HepG2 (cell line): Measurements from ENCODE around the gene IGFLR1. TPM values are rescaled to one million over a fixed set of nuclear protein-coding genes. Genes with fewer than 3 reads are reported as not detected.

Experiments
- AKAP8 ChIP-seq: sonication (generic); formaldehyde crosslinking; IDR thresholded peaks from 2 replicates; pipeline ENCODE4 v1.5.1; 2020; ENCODE audit warnings: mild to moderate bottlenecking, missing genetic modification reagents
- ARID2 ChIP-seq: sonication (generic); formaldehyde crosslinking; IDR thresholded peaks from 2 replicates; pipeline ENCODE4 v1.8.1; 2022; ENCODE audit warnings: mild to moderate bottlenecking, missing genetic modification reagents, borderline replicate concordance
- EED ChIP-seq: sonication (generic); formaldehyde crosslinking; IDR thresholded peaks from 2 replicates; pipeline ENCODE4 v1.5.0; 2020; ENCODE audit warnings: mild to moderate bottlenecking, missing genetic modification reagents
- GATAD2A ChIP-seq: IDR thresholded peaks from 2 replicates; pipeline ENCODE4 v1.6.1; 2016
- HNF4G ChIP-seq, 2 experiments: sonication (generic) in 1 of 2; formaldehyde crosslinking in 1 of 2; IDR thresholded peaks; 2 replicates each; pipeline versions ENCODE4 v1.4.0 to v1.6.1; 2011 to 2020; ENCODE audit warnings: borderline replicate concordance in 2 of 2, low read depth in 2 of 2, mild to moderate bottlenecking in 2 of 2, low read length in 1 of 2, missing genetic modification reagents in 1 of 2, moderate library complexity in 1 of 2
- KAT8 ChIP-seq: IDR thresholded peaks from 2 replicates; pipeline ENCODE4 v1.6.1; 2016; ENCODE audit warnings: missing genetic modification reagents, missing compliant biosample characterization
- KLF16 ChIP-seq, 2 experiments: sonication (generic) in 1 of 2; formaldehyde crosslinking in 1 of 2; IDR thresholded peaks; 2 replicates each; pipeline versions ENCODE4 v1.6.1 to v1.8.0; 2016 to 2023; ENCODE audit warnings: missing genetic modification reagents in 2 of 2, missing compliant biosample characterization in 1 of 2
- KLF6 ChIP-seq: IDR thresholded peaks from 2 replicates; pipeline ENCODE4 v1.8.0; 2016; ENCODE audit warnings: missing biosample characterization, missing genetic modification reagents
- MYNN ChIP-seq: sonication (generic); formaldehyde crosslinking; IDR thresholded peaks from 2 replicates; pipeline ENCODE4 v1.4.0; 2020; ENCODE audit warnings: mild to moderate bottlenecking, low read depth, missing genetic modification reagents
- NFATC3 ChIP-seq: sonication (generic); formaldehyde crosslinking; IDR thresholded peaks from 2 replicates; pipeline ENCODE4 v1.5.1; 2020; ENCODE audit warnings: mild to moderate bottlenecking, missing genetic modification reagents
- PAXIP1 ChIP-seq: sonication (generic); formaldehyde crosslinking; conservative IDR thresholded peaks from 2 replicates; pipeline ENCODE4 v1.4.0; 2020; ENCODE audit warnings: mild to moderate bottlenecking, missing genetic modification reagents, moderate library complexity
- PHF21A ChIP-seq: sonication (generic); formaldehyde crosslinking; IDR thresholded peaks from 2 replicates; pipeline ENCODE4 v1.5.0; 2020; ENCODE audit warnings: mild to moderate bottlenecking, missing genetic modification reagents
- PRPF4 ChIP-seq: fragments of 200-400 bp; formaldehyde crosslinking; IDR thresholded peaks from 2 replicates; pipeline ENCODE4 v1.6.1; 2016; ENCODE audit warnings: low read length, low read depth; ENCODE audit not compliant: poor library complexity, severe bottlenecking
- RCOR2 ChIP-seq: IDR thresholded peaks from 2 replicates; pipeline ENCODE4 v1.6.1; 2016; ENCODE audit warnings: missing biosample characterization, missing genetic modification reagents
- SP1 ChIP-seq, 2 experiments: fragments of 450-650 bp in 1 of 2; sonication (generic) in 1 of 2; formaldehyde crosslinking in 1 of 2; IDR thresholded peaks; 2 replicates each; pipeline versions ENCODE4 v1.4.0 to v1.6.1; 2016 to 2020; ENCODE audit warnings: missing genetic modification reagents in 1 of 2
- SP4 ChIP-seq: sonication (generic); formaldehyde crosslinking; IDR thresholded peaks from 2 replicates; pipeline ENCODE4 v1.8.1; 2023; ENCODE audit warnings: mild to moderate bottlenecking, missing genetic modification reagents
- TBX2 ChIP-seq: sonication (generic); formaldehyde crosslinking; IDR thresholded peaks from 2 replicates; pipeline ENCODE4 v1.5.0; 2020; ENCODE audit warnings: missing genetic modification reagents, mild to moderate bottlenecking, borderline replicate concordance
- TIGD3 ChIP-seq: sonication (generic); formaldehyde crosslinking; IDR thresholded peaks from 2 replicates; pipeline ENCODE4 v1.5.1; 2020; ENCODE audit warnings: mild to moderate bottlenecking, missing genetic modification reagents, borderline replicate concordance
- ZFY ChIP-seq: sonication (generic); formaldehyde crosslinking; IDR thresholded peaks from 2 replicates; pipeline ENCODE4 v1.4.0; 2020; ENCODE audit warnings: missing genetic modification reagents
- ZNF10 ChIP-seq: sonication (generic); formaldehyde crosslinking; IDR thresholded peaks from 2 replicates; pipeline ENCODE4 v1.4.0; 2020; ENCODE audit warnings: mild to moderate bottlenecking, low read depth, missing genetic modification reagents, borderline replicate concordance
- ZNF101 ChIP-seq: sonication (generic); formaldehyde crosslinking; IDR thresholded peaks from 2 replicates; pipeline ENCODE4 v1.4.0; 2020; ENCODE audit warnings: mild to moderate bottlenecking, low read depth, missing genetic modification reagents, borderline replicate concordance
- ZNF143 ChIP-seq: sonication (generic); formaldehyde crosslinking; IDR thresholded peaks from 2 replicates; pipeline ENCODE4 v1.4.0; 2020; ENCODE audit warnings: missing genetic modification reagents
- ZNF543 ChIP-seq: sonication (generic); formaldehyde crosslinking; IDR thresholded peaks from 2 replicates; pipeline ENCODE4 v1.4.0; 2020; ENCODE audit warnings: mild to moderate bottlenecking, missing genetic modification reagents
- ZNF562 ChIP-seq: sonication (generic); formaldehyde crosslinking; IDR thresholded peaks from 2 replicates; pipeline ENCODE4 v1.8.0; 2022; ENCODE audit warnings: missing genetic modification reagents, borderline replicate concordance
- ZNF7 ChIP-seq: IDR thresholded peaks from 2 replicates; pipeline ENCODE4 v1.6.1; 2016; ENCODE audit warnings: missing biosample characterization, missing genetic modification reagents
- polyA plus RNA-seq, 8 experiments: library from polyadenylated mRNA; depleted of rRNA in 3 of 8; stranded (reverse) in 7 of 8; unstranded in 1 of 8; fragments of >200 nt; fragmentation: Illumina TruSeq in 4 of 8; extraction: Trizol in 4 of 8; gene quantifications; 2 replicates each; pipeline versions ENCODE4 v1.2.1 to v1.2.3, GENCODE V29; 2011 to 2016; ENCODE audit warnings: low read depth in 4 of 8, missing spikeins in 1 of 8, mixed read lengths in 1 of 8; ENCODE audit not compliant: insufficient read depth in 1 of 8
- total RNA-seq, 5 experiments: library from RNA; depleted of rRNA; stranded (reverse); fragments of >200 nt; fragmentation: Illumina TruSeq; extraction: Trizol; gene quantifications; 2 replicates each; pipeline ENCODE4 v1.2.3, GENCODE V29; 2016; ENCODE audit warnings: low read depth in 1 of 5

IGFLR1 gene
- total and polyA plus RNA-seq, 2 of the 13 experiments (the other 11 are each of a cell fraction or from before 2014, with no cell fraction given) = 5.4 to 8.9 TPM

GRCh38 chr19:35748106-35749020 is 6.1 kb upstream of the IGFLR1 start, which contains the start of gene LIN37 (continued):
- TF ChIP-seq TIGD3 (CRISPR knock-in tag) = no peak
- TF ChIP-seq KLF16 (CRISPR knock-in tag; IDR thresholded peaks at IDR 0.05) = peak in 1 of 2 experiments; percentile 77; a peak in 2 of 4 replicates
- TF ChIP-seq ZFY (CRISPR knock-in tag) = peak; percentile 84
- TF ChIP-seq MYNN (CRISPR knock-in tag) = 0 out of 2 replicates have a peak, but pooled peaks have one; percentile 34
- no peak for TF ChIP-seq PRPF4
- peak; percentile 50 for TF ChIP-seq PAXIP1
- TF ChIP-seq PHF21A (CRISPR knock-in tag) = no peak
- no peak for TF ChIP-seq AKAP8 (CRISPR knock-in tag)
- TF ChIP-seq EED (CRISPR knock-in tag) = no peak
- peak; percentile 98 for TF ChIP-seq ZNF143 (CRISPR knock-in tag)
- TF ChIP-seq RCOR2 (CRISPR knock-in tag) = no peak
- peak; percentile 61 for TF ChIP-seq TBX2 (CRISPR knock-in tag)
- no peak for TF ChIP-seq ZNF101
- TF ChIP-seq ZNF562 (CRISPR knock-in tag) = no peak
- peak; percentile 63; the same call in 1 of the 2 replicates for TF ChIP-seq HNF4G (IDR thresholded peaks at IDR 0.05; ENCODE audit: borderline replicate concordance, low read depth, low read length)
- no peak for TF ChIP-seq HNF4G (CRISPR knock-in tag; IDR thresholded peaks at IDR 0.05; ENCODE audit: borderline replicate concordance, low read depth)
- TF ChIP-seq ZNF543 (CRISPR knock-in tag) = peak; percentile 44; the same call in 1 of the 2 replicates
- TF ChIP-seq ARID2 = no peak
- no peak for TF ChIP-seq NFATC3 (CRISPR knock-in tag)
- TF ChIP-seq SP1 (IDR thresholded peaks at IDR 0.05) = no peak
- peak; percentile 86 for TF ChIP-seq SP1 (CRISPR knock-in tag; IDR thresholded peaks at IDR 0.05)
- peak; percentile 92 for TF ChIP-seq KAT8 (CRISPR knock-in tag)
- TF ChIP-seq ZNF10 (CRISPR knock-in tag) = no peak
- no peak for TF ChIP-seq ZNF7 (CRISPR knock-in tag)
- no peak; the same call in 1 of the 2 replicates for TF ChIP-seq KLF6 (CRISPR knock-in tag)
- TF ChIP-seq GATAD2A (CRISPR knock-in tag) = peak; percentile 34
- peak; percentile 97 for TF ChIP-seq SP4
